GM23338 (cell line): ENCODE data around the gene ACADS.

Experiments used
- CREB1 ChIP-seq: fragments of 250-450 bp; sonication (Bioruptor Pico); IDR thresholded peaks from 2 replicates; pipeline ENCODE4 v1.5.0; 2020; ENCODE audit warnings: low read depth, mild to moderate bottlenecking, moderate library complexity
- EZH2 ChIP-seq: fragments of 200-600 bp; sonication (generic); IDR thresholded peaks from one replicate; pipeline ENCODE4 v1.8.0; 2017; ENCODE audit warnings: antibody characterized with exemption, mild to moderate bottlenecking, low read depth; ENCODE audit not compliant: unreplicated experiment
- JUNB ChIP-seq: IDR thresholded peaks from one replicate; pipeline ENCODE4 v1.6.1; 2016; ENCODE audit warnings: antibody characterized with exemption; ENCODE audit not compliant: unreplicated experiment
- NANOG ChIP-seq: IDR thresholded peaks from 2 replicates; pipeline ENCODE4 v1.6.1; 2016; ENCODE audit warnings: antibody characterized with exemption, borderline replicate concordance
- POLR2AphosphoS5 ChIP-seq: IDR thresholded peaks from 2 replicates; pipeline ENCODE4 v1.6.1; 2016; ENCODE audit warnings: antibody characterized with exemption, low read depth
- TF ChIP-seq, protein P1 (sequence below), 2 experiments: fragments of 200-600 bp in 1 of 2; sonication (generic) in 1 of 2; conservative IDR thresholded peaks; 2 replicates each; pipeline versions ENCODE4 v1.5.1 to v1.6.1; 2016 to 2017; ENCODE audit warnings: antibody characterized with exemption in 2 of 2, low read depth in 2 of 2, mild to moderate bottlenecking in 2 of 2, moderate library complexity in 1 of 2
- TF ChIP-seq, protein P2 (sequence below): IDR thresholded peaks from 2 replicates; pipeline ENCODE4 v1.6.1; 2016; ENCODE audit warnings: antibody characterized with exemption

DNA sequence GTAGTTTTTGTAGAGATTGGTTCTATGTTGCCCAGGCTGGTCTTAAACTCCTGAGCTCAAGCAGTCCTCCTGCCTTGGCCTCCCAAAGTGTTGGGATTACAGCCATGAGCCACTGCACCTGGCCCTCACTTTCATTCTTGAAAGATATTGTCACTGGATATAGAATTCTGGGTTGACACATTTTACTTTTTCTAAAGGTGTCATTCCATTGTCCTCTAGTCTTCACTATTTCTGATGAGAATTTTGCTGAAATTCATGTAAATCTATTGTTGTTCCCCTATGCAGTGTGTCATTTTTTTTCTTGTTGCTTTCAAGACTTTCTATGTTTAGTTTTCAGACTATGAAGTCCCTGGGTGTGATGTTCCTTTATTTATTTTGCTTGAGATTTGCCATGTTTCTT, 29.2 kb downstream of the ACADS start:
- TF ChIP-seq, protein P1, sequence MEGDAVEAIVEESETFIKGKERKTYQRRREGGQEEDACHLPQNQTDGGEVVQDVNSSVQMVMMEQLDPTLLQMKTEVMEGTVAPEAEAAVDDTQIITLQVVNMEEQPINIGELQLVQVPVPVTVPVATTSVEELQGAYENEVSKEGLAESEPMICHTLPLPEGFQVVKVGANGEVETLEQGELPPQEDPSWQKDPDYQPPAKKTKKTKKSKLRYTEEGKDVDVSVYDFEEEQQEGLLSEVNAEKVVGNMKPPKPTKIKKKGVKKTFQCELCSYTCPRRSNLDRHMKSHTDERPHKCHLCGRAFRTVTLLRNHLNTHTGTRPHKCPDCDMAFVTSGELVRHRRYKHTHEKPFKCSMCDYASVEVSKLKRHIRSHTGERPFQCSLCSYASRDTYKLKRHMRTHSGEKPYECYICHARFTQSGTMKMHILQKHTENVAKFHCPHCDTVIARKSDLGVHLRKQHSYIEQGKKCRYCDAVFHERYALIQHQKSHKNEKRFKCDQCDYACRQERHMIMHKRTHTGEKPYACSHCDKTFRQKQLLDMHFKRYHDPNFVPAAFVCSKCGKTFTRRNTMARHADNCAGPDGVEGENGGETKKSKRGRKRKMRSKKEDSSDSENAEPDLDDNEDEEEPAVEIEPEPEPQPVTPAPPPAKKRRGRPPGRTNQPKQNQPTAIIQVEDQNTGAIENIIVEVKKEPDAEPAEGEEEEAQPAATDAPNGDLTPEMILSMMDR (conservative IDR thresholded peaks at IDR 0.05; ENCODE audit: low read depth in 2 of 2): no peak
- no peak for TF ChIP-seq EZH2
- TF ChIP-seq NANOG: no peak
- no peak for TF ChIP-seq CREB1 (CRISPR knock-in tag)
- TF ChIP-seq POLR2AphosphoS5: no peak
- no peak for TF ChIP-seq JUNB
- TF ChIP-seq, protein P2, sequence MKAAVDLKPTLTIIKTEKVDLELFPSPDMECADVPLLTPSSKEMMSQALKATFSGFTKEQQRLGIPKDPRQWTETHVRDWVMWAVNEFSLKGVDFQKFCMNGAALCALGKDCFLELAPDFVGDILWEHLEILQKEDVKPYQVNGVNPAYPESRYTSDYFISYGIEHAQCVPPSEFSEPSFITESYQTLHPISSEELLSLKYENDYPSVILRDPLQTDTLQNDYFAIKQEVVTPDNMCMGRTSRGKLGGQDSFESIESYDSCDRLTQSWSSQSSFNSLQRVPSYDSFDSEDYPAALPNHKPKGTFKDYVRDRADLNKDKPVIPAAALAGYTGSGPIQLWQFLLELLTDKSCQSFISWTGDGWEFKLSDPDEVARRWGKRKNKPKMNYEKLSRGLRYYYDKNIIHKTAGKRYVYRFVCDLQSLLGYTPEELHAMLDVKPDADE: no peak
